Spleen (tissue), 11 donors: Measurements from ENCODE around the gene CDHR2. TPM values are rescaled to one million over a fixed set of nuclear protein-coding genes. Genes with fewer than 3 reads are reported as not detected.

Experiments used
- DNase-seq: peaks from one replicate; pipeline ENCODE4 v3.0.0-alpha.2; 2020
- H3K27ac ChIP-seq, 8 donors: fragments of 200-600 bp; sonication (generic) in 7 of 8; 1 replicate in 4 of 8; 2 replicates in 4 of 8; pipeline versions ENCODE4 v1.5.0 to v1.8.0; 2016 to 2021; ENCODE audit warnings: inconsistent platforms in 4 of 8, mild to moderate bottlenecking in 4 of 8, moderate library complexity in 1 of 8
- H3K27me3 ChIP-seq, 7 donors: fragments of 200-600 bp; sonication (generic) in 6 of 7; replicated peaks in 1 of 7; 1 replicate in 4 of 7; 2 replicates in 3 of 7; pipeline versions ENCODE4 v1.5.0 to v1.8.0; 2016 to 2021; ENCODE audit warnings: inconsistent platforms in 3 of 7, mild to moderate bottlenecking in 1 of 7
- H3K36me3 ChIP-seq, 6 donors: fragments of 200-600 bp; sonication (generic) in 5 of 6; 1 replicate in 4 of 6; 2 replicates in 2 of 6; pipeline versions ENCODE4 v1.5.0 to v1.8.0; 2016 to 2021; ENCODE audit warnings: inconsistent platforms in 2 of 6
- H3K4me1 ChIP-seq, 6 donors: fragments of 200-600 bp; sonication (generic) in 5 of 6; 1 replicate in 3 of 6; 2 replicates in 3 of 6; pipeline versions ENCODE4 v1.5.0 to v1.8.0; 2016 to 2021; ENCODE audit warnings: inconsistent platforms in 3 of 6
- H3K4me3 ChIP-seq, 8 donors: fragments of 200-600 bp; sonication (generic) in 7 of 8; 1 replicate in 4 of 8; 2 replicates in 4 of 8; pipeline versions ENCODE4 v1.5.0 to v1.8.0; 2016 to 2021; ENCODE audit warnings: inconsistent platforms in 4 of 8, mild to moderate bottlenecking in 4 of 8, moderate library complexity in 2 of 8
- H3K9me3 ChIP-seq, 8 donors: fragments of 200-600 bp; sonication (generic) in 7 of 8; 1 replicate in 4 of 8; 2 replicates in 4 of 8; pipeline versions ENCODE4 v1.5.0 to v1.8.0; 2016 to 2021; ENCODE audit warnings: inconsistent platforms in 4 of 8
- CTCF ChIP-seq, 11 experiments: fragments of 200-600 bp in 7 of 11; fragments of 450-650 bp in 4 of 11; sonication (generic) in 4 of 11; IDR thresholded peaks in 8 of 11; conservative IDR thresholded peaks in 3 of 11; 1 replicate in 7 of 11; 2 replicates in 4 of 11; pipeline versions ENCODE4 v1.4.0 to v1.8.0; 2016 to 2021; ENCODE audit warnings: antibody characterized with exemption in 11 of 11, inconsistent platforms in 4 of 11, mild to moderate bottlenecking in 1 of 11
- POLR2A ChIP-seq, 3 donors: fragments of 450-650 bp; IDR thresholded peaks; one replicate each; pipeline ENCODE4 v1.5.1; 2017; ENCODE audit warnings: antibody characterized with exemption in 3 of 3, mild to moderate bottlenecking in 1 of 3
- POLR2AphosphoS5 ChIP-seq, 3 donors: sonication (generic); formaldehyde crosslinking; IDR thresholded peaks; one replicate each; pipeline ENCODE4 v1.5.1; 2017; ENCODE audit warnings: antibody characterized with exemption in 3 of 3
- WGBS, 5 donors: extraction: QIAGEN DNeasy Blood & Tissue Kit in 3 of 5; methylation state at CpG; one replicate each; pipeline versions ENCODE4 v1.1.5 to v1.1.7; 2013 to 2018; 5-methylcytosine and 5-hydroxymethylcytosine counted together
- intact Hi-C: fragments of 100-400 bp; cut with DNase I; formaldehyde crosslinking; loops from one replicate; pipeline ENCODE4 v1.15.0; 2023; ENCODE audit warnings: low total_unique reads
- polyA plus RNA-seq, 3 donors: library from polyadenylated mRNA; stranded (reverse); fragments of 200-250 nt; gene quantifications; one replicate each; pipeline ENCODE4 v1.2.1, GENCODE V29; 2013
- total RNA-seq, 7 donors: library from RNA; depleted of rRNA in 3 of 7; stranded (reverse); fragments of >200 nt in 3 of 7; fragmentation: NEBNext Ultra II Directional in 4 of 7; extraction: Animal tissue kit (Norgen Biotek cat#: 25700) in 4 of 7; gene quantifications; one replicate each; pipeline versions ENCODE4 v1.1.0 to v1.2.1, GENCODE V29; 2016 to 2021
- donor health status: healthy with polysubstance abuse.
- donor health status: DM: no; HTN: no; CAD: no; lungs with moderate emphysema.
- donor health status: DM: no; HTN: no; CAD: no.
- donor health status: Bipolar disorder and iron deficiency.
- donor health status: healthy.
- donor health status: DM: no; HTN: no; CAD: no.
- donor health status: DM: yes; HTN: yes; CAD: no.

The CDHR2 gene
- total and polyA plus RNA-seq, 10 donors, result 0.02 to 1.4 (median 0.33) TPM; not detected in 2

DNA sequence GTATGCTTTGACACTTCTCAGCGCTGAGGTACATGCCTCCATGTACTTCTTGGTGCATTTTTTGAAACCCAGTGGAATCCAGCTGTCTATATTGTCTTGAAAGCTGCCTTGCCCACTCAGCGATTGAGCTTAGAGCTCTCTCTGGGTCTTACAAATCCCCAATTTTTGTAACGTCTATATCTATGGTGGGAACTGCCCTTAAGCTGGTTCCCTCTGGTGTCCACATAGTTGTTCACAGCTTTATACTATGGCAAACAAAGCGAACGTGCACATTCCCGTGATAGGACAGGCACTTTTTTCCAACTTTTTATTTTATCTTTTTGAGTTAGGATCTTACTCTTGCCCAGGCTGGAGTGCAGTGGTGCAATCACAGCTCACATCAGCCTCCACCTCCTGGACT lies 20.9 kb downstream of the CDHR2 start:
- TF ChIP-seq POLR2AphosphoS5 (IDR thresholded peaks at IDR 0.05) (no peak), CTCF (IDR thresholded peaks at IDR 0.05 in 8 of 11, conservative IDR thresholded peaks at IDR 0.05 in 3 of 11) (no peak), POLR2A (IDR thresholded peaks at IDR 0.05) (no peak)
- Histone ChIP-seq H3K4me3 (no peak overlapping the region), H3K4me1 (peaks cover 0 to 8% (median 2%) of the 10 kb centered on the region in 6 donors), H3K27ac (no peak overlapping the region), H3K27me3 (peaks cover 0 to 43% (median 4%) of the 10 kb centered on the region in 7 donors), H3K9me3 (no peaks in the 10 kb centered on the region), H3K36me3 (no peaks in the 10 kb centered on the region)
- DNase-seq, result no peak
- WGBS, 5 donors, result 55 to 62% (median 57%) methylated on average over 6 of the region's 6 CpGs
- intact Hi-C loops, result no loop called here

GRCh38 chr5:176573564-176574296 lies 24.6 kb downstream of the CDHR2 start:
- Histone ChIP-seq H3K27me3 (peaks cover 0 to 29% (median under 1%) of the 10 kb centered on the region in 7 donors), H3K4me1 (peaks cover 0 to 8% (median 2%) of the 10 kb centered on the region in 6 donors), H3K27ac (no peak overlapping the region), H3K9me3 (no peaks in the 10 kb centered on the region), H3K4me3 (no peak overlapping the region), H3K36me3 (no peaks in the 10 kb centered on the region)
- DNase-seq, result peak; percentile 92
- WGBS, 5 donors, result 34 to 47% (median 43%) methylated on average over 14 to 18 of the region's 18 CpGs
- intact Hi-C loops, result no loop called here
- TF ChIP-seq POLR2AphosphoS5 (IDR thresholded peaks at IDR 0.05), result peak in 2 of 3 donors; percentile 24 to 35
- peak; percentile 53 to 92 (median 81) for TF ChIP-seq CTCF (IDR thresholded peaks at IDR 0.05 in 8 of 11, conservative IDR thresholded peaks at IDR 0.05 in 3 of 11)
- TF ChIP-seq POLR2A (IDR thresholded peaks at IDR 0.05), result no peak

GRCh38 chr5:176574297-176574591 lies 25.1 kb downstream of the CDHR2 start:
- Histone ChIP-seq H3K36me3 (no peaks in the 10 kb centered on the region), H3K27me3 (peaks cover 0 to 23% (median 0%) of the 10 kb centered on the region in 7 donors), H3K27ac (no peak overlapping the region), H3K9me3 (no peaks in the 10 kb centered on the region), H3K4me1 (peaks cover 0 to 8% (median 2%) of the 10 kb centered on the region in 6 donors), H3K4me3 (no peak overlapping the region)
- intact Hi-C loops, result no loop called here
- TF ChIP-seq CTCF (IDR thresholded peaks at IDR 0.05 in 8 of 11, conservative IDR thresholded peaks at IDR 0.05 in 3 of 11) (peak in 3 of 11 experiments; percentile 5 to 48 (median 24)), POLR2A (IDR thresholded peaks at IDR 0.05) (no peak)
- WGBS, 5 donors, result 41 to 54% (median 48%) methylated on average over 10 of the region's 10 CpGs
- DNase-seq, result no peak

DNA sequence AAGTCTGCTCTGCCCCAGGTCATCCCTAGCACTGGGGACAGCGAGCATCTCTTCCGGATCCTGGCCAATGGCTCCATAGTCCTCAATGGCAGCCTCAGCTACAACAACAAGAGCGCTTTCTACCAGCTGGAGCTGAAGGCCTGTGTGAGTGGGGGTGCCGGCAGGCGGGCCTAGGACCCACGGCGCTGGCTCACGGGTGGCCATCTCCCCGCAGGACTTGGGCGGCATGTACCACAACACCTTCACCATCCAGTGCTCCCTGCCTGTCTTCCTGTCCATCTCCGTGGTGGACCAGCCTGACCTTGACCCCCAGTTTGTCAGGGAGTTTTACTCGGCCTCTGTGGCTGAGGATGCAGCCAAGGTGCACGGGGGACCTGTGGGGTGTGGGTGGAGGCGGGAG lies 25.9 kb downstream of the CDHR2 start:
- H3K4me1 ChIP-seq, result peaks cover 0 to 8% (median 2%) of the 10 kb centered on the region in 6 donors
- WGBS, 5 donors, result 87 to 91% (median 87%) methylated on average over 9 to 14 of the region's 14 CpGs
- no peak overlapping the region for H3K4me3 ChIP-seq
- no peak for DNase-seq
- TF ChIP-seq CTCF (IDR thresholded peaks at IDR 0.05 in 8 of 11, conservative IDR thresholded peaks at IDR 0.05 in 3 of 11) (no peak), POLR2AphosphoS5 (IDR thresholded peaks at IDR 0.05) (no peak), POLR2A (IDR thresholded peaks at IDR 0.05) (no peak)
- no peak overlapping the region for H3K27ac ChIP-seq
- intact Hi-C loops, result no loop called here
- peaks cover 0 to 15% (median 0%) of the 10 kb centered on the region in 7 donors for H3K27me3 ChIP-seq
- H3K36me3 ChIP-seq, result no peaks in the 10 kb centered on the region
- H3K9me3 ChIP-seq, result no peaks in the 10 kb centered on the region
